ENCODE measurements around the gene SETD2. TPM values are rescaled to one million over a fixed set of nuclear protein-coding genes. Genes with fewer than 3 reads are reported as not detected.
"Not testable (repeated sequence)": the region's sequence is repeated elsewhere in the genome, so short reads cannot be mapped to it uniquely, and the experiment has no call there.

SETD2 gene
- polyA plus RNA-seq, 3 donors: 66.5 to 74.7 (median 67.2) TPM

DNA sequence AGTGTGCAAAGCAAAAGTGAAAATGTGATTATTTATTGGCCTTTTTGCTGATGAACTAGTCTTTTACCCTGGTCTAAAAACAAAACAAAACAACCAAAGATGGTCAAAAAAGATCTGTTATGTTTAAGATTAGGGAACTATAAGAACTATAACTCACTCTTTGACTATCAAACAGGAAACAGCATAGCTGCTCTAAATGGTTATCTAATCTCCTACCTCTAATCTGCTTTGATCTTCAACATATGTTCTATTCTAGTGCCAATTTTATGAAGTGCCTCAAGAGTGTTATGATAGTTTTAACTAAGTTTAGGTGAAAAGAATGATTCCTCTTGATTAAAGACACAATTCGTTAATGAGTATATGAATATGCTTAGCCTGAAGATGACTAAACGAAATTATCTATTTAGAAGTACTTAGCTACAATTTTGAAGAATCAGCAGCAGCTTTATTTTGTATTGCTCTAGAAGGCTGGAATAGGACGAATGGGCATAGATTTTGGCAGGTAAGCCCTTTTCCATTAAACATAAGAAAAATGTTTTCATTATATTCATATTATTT is 46.0 kb downstream of the SETD2 start:
- DNase-seq (ENCODE audit: extremely low read depth in 1 of 11, low read depth in 9 of 11, low spot score in 4 of 11): no peak

DNA sequence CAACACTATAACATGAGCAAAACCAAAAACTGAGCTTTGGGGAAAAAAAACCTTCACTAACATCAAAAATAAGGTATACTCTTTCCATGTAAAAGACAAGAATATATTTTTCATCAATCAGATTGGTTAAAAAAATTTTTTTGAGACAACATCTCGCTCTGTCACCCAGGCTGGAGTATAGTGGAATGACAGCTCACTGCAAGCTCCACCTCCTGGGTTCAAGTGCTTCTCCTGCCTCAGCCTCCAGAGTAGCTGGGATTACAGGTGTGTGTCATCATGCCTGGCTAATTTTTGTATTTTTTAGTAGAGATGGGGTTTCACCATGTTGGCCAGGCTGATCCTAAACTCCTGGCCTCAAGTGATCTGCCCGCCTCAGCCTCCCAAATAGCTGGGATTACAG is 48.4 kb downstream of the SETD2 start:
- not testable (repeated sequence) for DNase-seq (ENCODE audit: extremely low read depth in 1 of 11, low read depth in 9 of 11, low spot score in 4 of 11)

DNA sequence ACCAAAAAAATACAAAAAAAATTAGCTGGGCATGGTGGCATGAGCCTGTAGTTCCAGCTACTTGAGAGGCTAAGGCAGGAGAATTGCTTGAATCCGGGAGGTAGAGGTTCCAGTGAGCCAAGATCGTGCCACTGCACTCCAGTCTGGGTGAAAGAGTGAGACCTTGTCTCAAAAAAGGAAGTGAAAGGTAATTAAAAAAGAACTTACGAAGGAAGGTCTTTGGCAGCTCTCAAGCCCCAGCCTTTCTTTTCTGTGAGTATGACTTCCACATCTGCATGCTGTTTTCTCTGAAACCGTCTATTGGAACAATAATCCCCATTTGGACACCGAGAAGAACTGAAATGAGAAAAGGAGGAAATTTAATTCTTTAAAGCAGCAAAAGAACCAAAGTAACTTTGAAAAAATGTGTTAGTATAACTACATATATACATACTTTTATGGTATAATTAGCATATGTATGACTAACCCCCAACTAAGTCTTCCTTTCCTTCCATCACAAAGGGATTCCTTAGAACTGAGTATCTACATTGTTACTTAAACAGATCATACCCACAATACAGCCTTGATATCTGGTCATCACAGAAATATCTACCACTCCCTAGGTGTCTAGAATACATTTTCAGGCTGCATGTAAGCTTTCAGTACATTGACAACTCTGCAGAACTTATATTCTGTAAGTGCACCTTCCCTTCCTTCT is 50.1 kb downstream of the SETD2 start:
- DNase-seq (ENCODE audit: extremely low read depth in 1 of 11, low read depth in 9 of 11, low spot score in 4 of 11): no peak

DNA sequence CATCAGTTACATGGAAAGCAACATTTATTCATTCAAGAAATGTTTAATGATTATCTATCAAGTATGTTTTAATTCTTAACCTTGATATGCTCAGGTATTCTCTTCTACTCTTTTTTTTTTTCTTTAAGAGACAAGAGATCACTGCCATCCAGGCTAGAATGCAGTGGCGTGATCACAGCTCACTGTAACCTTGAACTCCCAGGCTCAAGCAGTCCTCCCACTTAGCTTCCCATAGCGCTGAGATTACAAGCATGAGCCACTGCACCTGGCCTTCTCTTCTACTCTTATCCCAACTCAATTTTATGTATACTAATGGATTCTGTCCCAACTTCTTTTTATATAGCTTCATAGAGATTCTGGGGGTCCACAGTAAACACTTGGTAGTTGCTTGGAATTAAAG is 50.9 kb downstream of the SETD2 start:
- no peak for DNase-seq (ENCODE audit: extremely low read depth in 1 of 11, low read depth in 9 of 11, low spot score in 4 of 11)

DNA sequence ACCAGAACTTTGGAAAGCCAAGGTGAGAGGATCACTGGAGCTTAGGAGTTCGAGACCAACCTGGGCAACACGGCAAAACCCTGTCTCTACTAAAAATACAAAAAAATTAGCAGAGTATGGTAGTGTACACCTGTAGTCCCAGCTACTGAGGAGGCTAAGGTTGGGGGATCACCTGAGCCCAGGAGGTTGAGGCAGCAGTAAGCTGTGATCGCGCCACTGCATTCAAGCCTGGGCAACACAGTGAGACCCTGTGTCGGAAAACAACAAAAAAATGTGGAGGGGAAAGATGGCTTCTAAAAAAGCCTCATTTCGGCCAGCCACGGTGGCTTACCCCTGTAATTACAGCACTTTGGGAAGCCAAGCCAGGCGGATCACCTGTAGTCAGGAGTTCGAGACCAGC is 54.5 kb downstream of the SETD2 start:
- DNase-seq (ENCODE audit: extremely low read depth in 1 of 11, low read depth in 9 of 11, low spot score in 4 of 11): no peak

DNA sequence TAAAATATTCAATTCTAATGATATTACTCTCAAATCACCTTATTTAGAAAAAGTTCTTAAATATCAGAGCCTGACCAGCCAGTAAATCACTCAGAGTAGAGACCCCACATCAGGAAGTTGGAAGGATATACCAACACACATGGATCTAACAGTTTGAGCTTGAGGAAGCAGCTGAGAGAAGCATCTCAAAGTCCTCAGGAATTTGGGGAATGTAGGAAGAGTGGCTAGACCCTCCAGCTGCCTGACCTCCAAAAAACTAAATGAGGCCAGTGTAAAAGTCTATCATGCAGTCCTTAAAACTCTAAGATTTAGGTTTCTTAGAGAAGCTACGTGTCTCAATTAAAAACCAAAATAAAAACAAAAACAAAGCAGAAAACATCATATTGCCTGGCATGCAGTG is 55.4 kb downstream of the SETD2 start:
- no peak for DNase-seq (ENCODE audit: extremely low read depth in 1 of 11, low read depth in 9 of 11, low spot score in 4 of 11)

DNA sequence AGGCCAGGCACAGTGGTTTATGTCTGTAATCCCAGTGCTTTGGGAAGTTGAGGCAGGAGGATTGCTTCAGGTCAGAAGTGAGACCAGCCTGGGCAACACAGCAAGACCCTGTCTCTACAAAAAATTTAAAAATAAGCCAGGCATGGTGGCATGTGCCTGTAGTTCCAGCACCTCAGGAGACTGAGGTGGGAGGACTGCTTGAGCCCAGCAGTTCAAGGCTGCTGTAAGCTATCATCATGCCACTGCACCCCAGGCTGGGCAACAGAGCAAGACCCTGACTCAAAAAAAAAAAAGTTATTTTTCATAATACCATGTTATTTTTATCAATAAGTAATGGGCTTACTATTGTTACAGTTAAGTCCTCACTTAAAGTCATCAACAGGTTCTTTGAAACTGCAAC is 59.7 kb downstream of the SETD2 start:
- DNase-seq (ENCODE audit: extremely low read depth in 1 of 11, low read depth in 9 of 11, low spot score in 4 of 11): no peak

DNA sequence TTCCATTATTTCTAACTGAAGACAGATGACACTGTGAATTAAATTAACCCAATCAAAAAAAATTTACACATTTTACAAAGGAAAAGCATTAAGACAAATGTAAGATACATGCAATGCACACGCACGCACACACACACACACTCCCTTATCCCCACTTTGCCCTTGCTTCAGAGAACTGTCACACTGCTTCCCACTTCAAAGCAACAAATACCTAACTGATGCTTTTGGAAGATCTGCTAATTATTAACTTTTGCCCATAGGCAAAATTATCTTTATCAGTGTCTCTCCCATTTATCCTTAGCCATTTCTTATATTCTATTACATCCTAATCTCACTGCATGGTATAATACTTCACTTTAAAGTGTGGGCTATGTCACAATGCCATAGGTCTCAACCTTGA is 60.3 kb downstream of the SETD2 start:
- no peak for DNase-seq (ENCODE audit: extremely low read depth in 1 of 11, low read depth in 9 of 11, low spot score in 4 of 11)

DNA sequence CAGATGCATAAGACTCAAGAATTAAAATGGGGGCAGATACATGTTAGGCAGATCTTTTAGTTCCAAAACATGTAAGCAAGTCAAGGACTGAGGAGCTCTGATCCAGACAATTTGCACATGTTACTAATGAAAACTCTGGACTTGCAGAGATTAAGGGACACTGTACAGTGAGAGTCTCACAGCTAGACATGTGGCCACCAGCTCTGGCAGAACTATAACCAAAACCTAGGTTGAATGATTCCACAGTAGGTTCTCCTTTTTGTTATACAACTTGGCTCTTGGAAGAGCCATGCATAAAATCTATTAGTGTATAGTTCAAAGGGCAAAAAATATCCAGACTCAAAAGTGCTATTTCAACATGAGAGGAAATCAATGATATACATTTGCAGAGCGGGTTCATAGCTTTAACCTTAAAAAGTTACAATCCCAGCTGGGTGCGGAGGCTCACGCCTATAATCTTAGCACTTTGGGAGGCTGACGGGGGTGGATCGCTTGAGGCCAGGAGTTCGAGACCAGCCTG is 61.8 kb downstream of the SETD2 start:
- no peak for DNase-seq (ENCODE audit: extremely low read depth in 1 of 11, low read depth in 9 of 11, low spot score in 4 of 11)

DNA sequence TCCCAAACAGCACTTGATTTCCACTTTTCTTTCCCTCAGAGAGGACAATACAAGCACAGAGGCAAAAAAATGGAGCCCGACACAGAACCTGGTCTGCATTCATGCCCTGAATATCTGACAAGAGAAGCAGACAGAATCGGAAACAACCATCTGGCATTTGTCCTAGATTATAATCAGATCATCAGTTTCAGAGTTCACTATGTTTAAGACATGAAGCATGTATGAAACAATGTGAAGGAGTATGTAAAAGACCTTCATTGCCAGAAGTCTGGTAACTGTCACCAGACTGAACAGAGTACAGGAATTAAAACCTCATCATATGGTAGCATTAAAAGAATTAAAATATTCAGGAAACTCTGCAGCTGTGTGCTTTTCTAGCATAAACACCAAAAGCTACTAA is 65.0 kb downstream of the SETD2 start:
- DNase-seq (ENCODE audit: extremely low read depth in 1 of 11, low read depth in 9 of 11, low spot score in 4 of 11): no peak

DNA sequence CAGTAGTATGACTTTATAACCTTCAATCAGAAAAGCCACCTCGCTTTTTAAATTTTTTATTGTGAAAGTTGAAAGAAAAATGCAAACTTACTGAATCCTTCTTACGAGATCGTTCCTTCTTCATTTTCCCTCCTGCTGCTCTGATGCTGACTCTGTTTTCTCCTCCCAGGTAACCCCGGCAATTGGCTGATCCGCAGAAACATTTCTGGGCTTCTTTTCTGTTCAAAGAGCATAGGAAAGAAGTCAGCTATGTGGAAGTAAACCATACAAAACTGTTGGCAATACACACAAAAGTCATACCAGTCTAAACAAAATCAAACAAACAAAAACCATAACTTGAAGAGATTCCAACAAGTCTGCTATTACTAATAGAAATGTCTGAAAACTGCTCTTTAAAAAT is 66.0 kb downstream of the SETD2 start:
- no peak for DNase-seq (ENCODE audit: extremely low read depth in 1 of 11, low read depth in 9 of 11, low spot score in 4 of 11)

DNA sequence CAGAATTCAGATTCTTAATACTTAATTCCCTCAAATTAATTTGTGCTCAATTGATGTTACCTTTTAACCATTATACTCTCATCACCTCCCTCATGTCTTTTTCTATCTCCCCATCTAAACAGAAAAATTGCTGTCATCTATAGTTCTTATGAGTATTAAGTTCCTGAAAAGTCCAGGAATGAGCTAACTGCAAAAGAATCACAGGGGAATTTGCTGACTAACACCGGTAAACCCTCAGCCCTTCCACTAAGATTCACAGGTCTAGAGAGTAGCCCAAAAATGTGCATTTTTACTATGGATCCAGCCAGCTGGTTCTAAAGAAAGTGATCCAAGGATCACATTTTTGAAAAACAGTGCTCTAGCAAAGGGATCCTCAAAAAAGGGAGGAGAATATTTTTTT is 67.0 kb downstream of the SETD2 start:
- DNase-seq (ENCODE audit: extremely low read depth in 1 of 11, low read depth in 9 of 11, low spot score in 4 of 11): no peak

DNA sequence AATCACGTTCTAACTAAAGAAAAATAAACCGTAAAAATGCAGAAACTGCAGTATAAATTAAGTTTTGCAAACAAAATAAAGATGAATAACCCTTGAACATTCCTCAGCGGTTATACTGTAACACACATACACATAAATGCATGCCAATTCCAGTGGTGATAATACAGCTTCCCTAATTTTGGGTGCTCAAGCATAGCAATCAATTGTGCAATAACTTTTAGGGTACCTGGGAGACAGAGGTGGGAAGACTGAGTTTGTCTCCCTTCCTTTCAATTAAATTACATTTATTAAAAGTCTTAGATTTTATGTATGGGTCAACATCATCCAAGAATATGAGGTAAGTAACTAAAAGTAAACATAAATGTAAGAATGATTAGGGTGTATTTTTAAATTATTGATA is 71.8 kb downstream of the SETD2 start:
- DNase-seq (ENCODE audit: extremely low read depth in 1 of 11, low read depth in 9 of 11, low spot score in 4 of 11): no peak

DNA sequence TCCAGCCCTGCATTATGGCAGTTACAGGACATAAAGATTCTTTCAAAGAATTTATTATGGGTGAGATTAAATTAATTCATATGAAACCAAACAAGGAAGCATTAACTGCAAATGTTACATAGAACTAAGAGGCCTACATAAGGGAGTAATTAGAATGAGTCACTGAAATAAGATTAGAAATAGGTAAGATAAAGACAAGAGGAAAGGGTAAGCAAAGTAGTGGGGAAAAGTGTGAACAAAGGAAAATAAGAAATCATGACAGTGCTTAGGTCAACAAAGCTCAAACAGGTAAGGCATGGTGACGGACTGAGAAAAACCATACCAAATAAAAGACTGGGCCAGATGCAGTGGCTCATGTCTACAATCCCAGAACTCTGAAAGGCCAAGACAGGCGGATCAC is 74.3 kb downstream of the SETD2 start:
- DNase-seq (ENCODE audit: extremely low read depth in 1 of 11, low read depth in 9 of 11, low spot score in 4 of 11): no peak

DNA sequence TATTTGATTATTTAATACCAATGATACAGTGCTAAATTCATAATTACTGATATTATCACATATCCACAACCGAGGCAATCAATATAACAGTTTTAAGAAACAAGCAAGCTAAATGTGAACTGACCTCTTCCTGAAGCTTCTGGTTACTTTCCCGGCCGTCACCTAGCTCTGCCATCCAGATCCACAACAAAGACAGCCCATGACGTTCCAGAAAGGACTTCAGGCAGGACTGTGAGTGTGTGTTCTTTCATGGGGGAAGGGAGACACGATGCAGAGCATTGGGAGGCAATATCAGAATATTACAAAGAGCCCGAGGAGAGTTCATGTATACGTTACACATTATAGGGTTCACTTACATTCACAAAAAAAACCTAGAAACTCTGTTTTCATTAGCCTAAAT is 77.8 kb downstream of the SETD2 start:
- no peak for DNase-seq (ENCODE audit: extremely low read depth in 1 of 11, low read depth in 9 of 11, low spot score in 4 of 11)

DNA sequence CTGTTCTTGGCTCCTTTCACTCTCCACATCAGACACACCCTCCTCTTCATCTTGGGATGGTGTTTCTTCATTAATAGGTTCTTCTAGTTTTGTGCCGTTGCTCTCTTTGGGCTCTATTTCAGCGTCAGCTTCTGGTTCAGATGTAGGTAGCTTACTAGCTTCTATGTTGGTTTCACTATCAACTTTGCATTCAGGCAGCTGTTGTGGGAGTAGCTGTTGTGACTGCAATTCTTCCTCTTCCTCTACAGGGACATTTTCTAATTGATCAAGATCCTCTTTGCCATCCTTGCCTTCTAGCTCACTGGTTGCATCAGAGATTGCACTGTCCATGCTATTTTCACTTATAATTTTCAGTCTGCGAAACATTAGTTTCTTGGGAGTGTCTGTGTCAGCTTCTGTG is 80.1 kb downstream of the SETD2 start:
- no peak for DNase-seq (ENCODE audit: extremely low read depth in 1 of 11, low read depth in 9 of 11, low spot score in 4 of 11)

DNA sequence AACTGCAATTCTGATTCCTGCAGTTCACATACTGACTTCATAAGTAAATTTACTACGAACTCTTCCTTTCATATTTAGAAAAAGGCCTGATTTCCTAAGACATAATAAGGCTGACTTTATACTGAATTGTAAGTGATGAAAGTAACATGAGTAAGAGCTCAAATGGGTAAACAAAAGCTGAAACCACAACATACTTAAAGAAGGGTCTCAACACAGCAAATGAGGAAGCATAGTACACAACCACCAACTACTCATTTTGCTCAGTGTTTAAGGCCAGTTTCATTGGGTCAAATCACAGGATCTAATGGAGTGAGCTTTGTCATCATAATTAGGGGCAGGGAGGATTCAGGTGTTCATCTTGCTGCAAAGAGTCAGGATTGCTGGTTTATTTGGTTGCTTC is 81.4 kb downstream of the SETD2 start:
- DNase-seq (ENCODE audit: extremely low read depth in 1 of 11, low read depth in 9 of 11, low spot score in 4 of 11): no peak

DNA sequence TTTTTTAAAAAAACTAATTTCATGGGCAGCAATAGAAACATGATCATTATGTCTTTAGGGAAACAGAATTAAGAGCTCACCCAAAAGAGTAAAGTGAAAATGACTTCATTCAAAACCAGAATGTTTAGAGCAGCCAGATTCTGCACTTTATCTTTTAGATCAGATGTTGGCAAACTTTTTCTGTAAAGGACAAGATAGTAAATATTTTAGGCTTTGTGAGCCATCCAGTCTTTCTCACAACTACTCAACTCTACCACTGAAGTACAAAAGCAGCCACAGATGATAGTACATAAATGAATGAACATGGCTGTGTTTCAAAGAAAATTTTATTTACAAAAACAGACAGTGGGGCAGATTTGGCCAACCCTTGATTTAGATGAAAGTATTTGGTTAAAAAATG is 84.5 kb downstream of the SETD2 start:
- DNase-seq (ENCODE audit: extremely low read depth in 1 of 11, low read depth in 9 of 11, low spot score in 4 of 11): no peak

DNA sequence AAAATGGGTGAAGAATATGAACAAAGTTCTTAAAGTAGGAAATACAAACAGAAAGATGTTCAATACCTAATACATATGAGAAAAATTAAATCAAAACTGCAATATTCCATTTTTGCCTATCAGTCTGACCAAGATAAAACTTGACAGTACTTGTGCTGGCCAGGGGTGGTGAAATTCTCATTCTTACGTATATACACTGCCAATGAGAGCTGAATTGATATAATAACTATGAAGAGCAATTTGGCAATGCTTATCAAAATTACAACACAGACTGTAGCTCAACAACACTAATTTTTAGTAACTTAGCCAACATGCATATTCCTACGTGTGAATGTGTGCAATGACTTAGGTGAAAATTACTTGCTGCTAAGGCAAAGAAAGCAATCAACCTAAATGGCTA is 90.2 kb downstream of the SETD2 start:
- DNase-seq (ENCODE audit: extremely low read depth in 1 of 11, low read depth in 9 of 11, low spot score in 4 of 11): no peak

DNA sequence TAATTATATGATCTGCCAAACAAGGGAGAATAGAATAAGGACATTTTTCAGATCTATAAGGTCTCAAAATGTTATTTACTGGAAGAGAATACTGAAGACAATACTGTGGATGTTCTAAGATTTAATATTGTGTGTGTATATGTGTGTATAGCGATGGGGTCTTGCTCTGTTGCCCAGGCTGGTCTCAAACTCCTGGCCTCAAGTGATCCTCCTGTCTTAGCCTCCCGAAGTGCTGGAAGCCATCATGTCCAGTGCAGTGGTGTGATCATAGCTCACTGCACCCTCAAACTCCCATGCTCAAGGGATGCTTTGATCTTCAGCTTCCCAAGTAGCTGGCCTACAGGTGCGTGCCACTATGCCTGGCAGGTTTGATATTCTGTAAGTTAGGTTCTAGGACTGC is 93.1 kb downstream of the SETD2 start:
- no peak for DNase-seq (ENCODE audit: extremely low read depth in 1 of 11, low read depth in 9 of 11, low spot score in 4 of 11)

DNA sequence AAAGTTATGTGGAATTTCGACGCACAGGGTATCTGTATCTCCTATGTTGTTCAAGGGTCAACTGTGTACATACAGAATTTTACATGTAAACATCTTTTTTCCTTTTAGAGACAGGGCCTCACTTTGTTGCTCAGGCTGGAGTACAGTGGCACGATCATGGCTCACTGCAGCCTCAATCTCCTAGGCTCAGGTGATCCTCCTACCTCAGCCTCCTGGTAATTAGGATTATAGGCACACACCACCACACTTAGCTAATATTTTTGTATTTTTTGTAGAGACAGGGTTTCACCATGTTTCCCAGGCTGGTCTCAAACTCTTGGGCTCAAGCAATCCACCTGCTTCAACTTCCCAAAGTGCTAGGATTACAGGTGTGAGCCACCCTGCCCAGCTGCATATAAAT is 97.7 kb downstream of the SETD2 start:
- DNase-seq (ENCODE audit: extremely low read depth in 1 of 11, low read depth in 9 of 11, low spot score in 4 of 11): not testable (repeated sequence)
